ENCODE data around the gene MED15.

DNA sequence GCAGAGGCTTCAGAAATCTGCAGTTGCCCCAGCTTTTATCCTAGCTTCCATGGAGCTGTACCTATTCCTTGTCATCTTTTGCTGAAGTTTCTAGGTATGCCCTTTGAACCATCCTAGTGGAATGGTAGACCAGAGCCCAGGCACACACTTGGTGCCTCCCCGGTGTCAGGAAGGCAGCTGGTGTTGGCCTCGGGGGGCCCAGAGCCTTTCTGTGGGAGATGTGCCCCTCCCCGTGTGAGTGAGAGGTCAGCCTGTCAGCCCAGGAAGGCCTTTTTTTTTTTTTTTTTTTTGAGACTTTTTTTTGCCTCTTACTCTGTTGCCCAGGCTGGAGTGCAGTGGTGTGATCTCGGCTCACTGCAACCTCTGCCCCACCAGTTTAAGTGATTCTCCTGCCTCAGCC is 58.4 kb downstream of the MED15 start:
- TF ChIP-seq CTCF (IDR thresholded peaks at IDR 0.05) (no peak), POLR2A (IDR thresholded peaks at IDR 0.05) (no peak)

Data from uterus (tissue), 2 donors.